Amniotic stem cell (primary cell): ENCODE data around the gene NRXN2.
"Not testable (repeated sequence)": the region's sequence is repeated elsewhere in the genome, so short reads cannot be mapped to it uniquely, and the experiment has no call there.

Experiments used
- DNase-seq: peaks from one replicate; lab custom pipeline; 2025; lab: John Stamatoyannopoulos, UW

NRXN2 gene

DNA sequence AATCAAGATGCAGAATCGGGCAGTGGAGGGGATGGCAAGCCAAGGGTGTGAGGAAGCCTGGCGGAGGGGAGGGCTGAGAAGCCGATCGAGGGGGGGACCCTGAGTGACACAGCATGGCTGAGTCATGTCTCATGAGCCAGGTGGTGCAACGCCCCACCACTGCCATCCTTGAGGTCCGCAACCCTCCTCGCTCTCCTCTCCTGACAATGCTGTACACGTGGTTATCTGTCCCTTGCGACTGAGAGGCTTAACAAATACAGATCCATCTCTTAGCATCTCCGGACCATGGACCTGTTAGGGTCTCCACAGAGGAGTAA is 117.8 kb downstream of the NRXN2 start:
- DNase-seq = no peak

- no peak for DNase-seq
Observed at GRCh38 chr11:64604458-64605243, 118.3 kb downstream of the NRXN2 start.

- no peak for DNase-seq
Observed at GRCh38 chr11:64603411-64604110, 119.4 kb downstream of the NRXN2 start.

DNA sequence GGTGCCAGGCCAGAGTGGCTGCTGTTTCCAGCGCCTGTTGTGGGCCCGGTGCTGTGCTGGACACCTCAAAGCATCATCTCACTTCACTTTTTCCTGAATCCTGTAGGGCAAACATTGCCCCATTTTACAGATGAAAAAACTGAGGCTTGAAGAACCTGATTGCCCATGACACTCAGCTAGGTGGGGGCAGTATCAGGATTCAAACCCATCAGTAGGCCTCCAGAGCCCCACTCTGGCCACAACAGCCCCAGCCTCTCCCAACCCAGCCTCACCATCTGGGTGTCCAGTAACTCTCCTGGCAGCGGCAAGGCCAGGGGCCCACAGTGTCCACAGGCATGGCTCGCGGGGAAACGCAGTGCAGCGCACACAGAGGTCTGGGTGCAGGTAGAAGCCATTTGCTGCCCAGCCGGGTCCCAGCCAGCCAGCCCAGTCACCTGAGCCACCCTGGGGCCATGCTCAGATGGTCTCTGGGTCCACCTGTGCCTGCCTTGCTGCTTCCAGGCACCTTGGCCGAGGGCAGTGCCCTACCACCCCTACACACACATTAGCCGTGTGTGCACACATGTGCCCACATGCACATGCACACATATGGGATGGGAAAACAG is 120.4 kb downstream of the NRXN2 start:
- no peak for DNase-seq

GRCh38 chr11:64601605-64602465 is 121.2 kb downstream of the NRXN2 start:
- DNase-seq = no peak

GRCh38 chr11:64600281-64600992 is 122.6 kb downstream of the NRXN2 start:
- no peak for DNase-seq

GRCh38 chr11:64599698-64600211 is 123.2 kb downstream of the NRXN2 start:
- no peak for DNase-seq

DNA sequence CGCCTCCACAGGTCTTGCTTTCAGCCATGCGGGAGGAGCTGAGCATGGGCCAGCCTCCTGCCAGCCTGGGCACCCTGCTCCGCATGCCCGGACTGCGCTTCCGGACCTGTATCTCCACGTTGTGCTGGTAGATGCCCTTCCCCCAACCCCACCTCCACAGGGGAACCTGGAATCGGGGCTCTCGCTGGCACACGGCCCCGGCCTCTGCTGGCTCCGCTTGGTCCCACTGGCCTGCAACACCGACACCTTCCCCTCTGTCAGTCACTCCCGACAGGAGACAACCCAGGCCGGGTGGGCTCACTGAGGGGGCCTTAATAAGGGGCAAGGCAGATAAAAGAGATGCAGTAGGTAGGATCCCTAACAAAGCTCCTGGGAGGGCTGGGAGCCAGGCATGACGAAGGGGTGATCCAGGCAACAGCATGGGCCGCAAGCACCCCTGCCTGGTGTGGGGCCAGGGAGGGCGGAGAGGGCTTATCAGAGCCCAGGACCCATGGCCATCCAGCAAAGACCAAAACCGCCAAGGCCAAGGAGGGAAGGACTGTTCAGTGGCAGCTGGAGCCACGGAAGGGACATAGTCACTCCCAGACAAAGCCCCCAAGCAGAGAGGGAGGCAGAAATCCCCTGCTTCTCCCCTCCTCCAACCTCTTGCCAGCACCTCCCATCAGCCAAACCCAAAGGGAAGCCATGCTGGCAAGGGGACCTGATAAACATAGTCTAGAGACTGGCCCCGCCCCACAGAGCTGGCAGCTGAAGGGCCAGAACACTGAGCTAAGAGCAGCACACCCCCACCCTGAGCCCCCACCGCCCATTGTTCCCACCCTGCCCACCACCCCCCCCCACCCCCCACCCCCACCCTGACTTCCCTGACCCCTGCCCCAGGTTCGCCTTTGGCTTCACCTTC is 124.0 kb downstream of the NRXN2 start:
- DNase-seq = no peak

GRCh38 chr11:64598106-64598796 is 124.7 kb downstream of the NRXN2 start:
- DNase-seq = no peak

DNA sequence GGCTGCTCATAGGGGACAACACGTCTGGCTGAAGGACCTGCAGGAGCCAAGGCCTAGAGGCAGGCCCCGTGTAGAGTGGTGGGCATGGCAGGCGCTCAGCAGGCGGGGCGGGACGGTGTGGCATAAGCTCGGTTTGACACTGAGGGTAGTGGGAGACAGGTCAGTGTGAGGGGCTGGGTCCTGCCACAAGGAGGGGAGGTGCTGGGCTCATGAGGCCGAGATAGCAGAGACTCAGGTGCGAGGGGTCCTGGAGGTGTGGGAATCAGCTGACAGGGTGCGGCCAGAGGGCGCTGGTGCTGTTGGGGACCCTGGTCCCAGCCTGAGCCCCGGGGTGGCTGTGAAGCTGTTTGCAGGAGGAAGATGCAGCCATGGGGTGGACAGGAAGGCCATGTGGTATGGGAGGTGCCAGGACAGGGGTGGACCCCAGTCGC is 125.3 kb downstream of the NRXN2 start:
- no peak for DNase-seq

DNA sequence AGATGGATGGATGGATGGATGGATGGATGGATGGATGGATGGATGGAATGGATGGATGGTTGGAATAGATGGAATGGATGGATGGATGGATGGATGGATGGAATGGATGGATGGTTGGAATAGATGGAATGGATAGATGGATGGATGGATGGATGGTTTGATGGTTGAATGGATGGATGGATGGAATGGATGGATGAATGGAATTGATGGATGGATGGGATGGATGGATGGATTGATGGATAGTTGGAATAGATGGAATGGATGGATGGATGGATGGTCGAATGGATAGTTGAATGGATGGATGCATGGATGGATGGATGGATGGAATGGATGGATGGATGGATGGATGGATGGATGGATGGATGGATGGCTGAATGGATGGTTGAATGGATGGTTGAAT is 127.1 kb downstream of the NRXN2 start:
- not testable (repeated sequence) for DNase-seq

DNA sequence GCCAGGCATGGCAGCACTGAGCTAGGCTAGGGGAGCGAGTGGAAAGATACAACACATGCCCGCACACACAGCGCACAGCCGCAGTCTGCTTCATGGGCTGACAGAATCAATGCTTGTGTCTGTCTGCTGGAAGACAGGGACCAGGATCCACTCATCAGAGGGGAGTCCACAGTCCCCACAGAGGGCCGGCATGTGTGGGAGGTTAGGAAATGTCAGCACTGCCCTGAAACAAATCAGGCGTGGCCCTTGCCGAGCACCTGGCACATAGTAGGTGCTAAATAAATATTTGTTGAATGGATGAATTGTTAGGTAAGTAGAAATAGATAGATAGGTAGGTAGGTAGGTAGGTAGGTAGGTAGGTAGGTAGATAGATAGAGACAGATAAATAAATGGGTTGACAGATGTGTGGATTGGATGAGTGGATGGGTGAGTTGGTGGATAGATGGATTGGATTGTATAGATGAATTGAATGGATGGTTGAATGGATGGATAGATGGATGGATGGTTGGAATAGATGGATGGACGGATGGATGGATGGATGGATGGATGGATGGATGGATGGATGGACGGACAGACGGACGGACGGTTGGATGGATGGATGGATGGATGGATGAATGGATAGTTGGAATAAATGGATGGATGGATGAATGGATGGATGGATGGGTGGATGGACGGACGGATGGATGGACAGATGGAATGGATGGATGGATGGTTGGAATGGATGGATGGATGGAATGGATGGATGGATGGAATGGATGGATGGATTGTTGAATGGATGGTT is 128.6 kb downstream of the NRXN2 start:
- no peak for DNase-seq

DNA sequence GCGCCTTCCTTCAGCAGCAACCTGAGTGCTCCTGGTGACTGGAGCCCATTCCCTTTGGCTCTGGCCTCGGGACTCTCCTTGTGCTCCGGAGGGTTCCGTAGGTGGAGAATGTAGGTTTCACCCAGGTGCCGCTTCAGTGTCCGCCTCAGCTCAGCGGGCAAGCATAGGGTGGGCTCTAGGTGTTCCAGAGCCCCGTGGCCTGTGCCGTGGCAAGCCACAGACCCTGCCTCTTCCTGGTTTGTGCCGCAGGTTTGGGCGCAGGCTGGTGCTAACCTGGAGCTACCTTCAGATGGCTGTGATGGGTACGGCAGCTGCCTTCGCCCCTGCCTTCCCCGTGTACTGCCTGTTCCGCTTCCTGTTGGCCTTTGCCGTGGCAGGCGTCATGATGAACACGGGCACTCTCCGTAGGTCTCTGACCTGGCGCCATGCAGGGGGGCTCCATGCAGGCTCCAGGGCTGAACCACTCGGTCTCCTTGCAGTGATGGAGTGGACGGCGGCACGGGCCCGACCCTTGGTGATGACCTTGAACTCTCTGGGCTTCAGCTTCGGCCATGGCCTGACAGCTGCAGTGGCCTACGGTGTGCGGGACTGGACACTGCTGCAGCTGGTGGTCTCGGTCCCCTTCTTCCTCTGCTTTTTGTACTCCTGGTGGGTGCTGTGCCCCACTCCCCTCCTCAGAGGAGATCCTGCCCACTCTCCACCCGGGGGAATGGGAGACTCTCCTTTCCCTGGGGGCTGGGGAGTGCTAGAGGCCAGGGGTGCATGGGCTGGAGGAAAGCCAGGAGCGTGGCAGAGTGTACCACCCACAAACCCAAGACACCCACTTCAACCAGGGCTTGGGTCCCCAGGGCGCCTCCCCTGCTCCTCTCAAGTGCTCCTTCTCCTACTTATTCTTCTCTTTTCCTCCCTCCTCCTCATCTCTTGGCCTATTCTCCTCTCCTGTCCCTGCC is 129.6 kb downstream of the NRXN2 start:
- DNase-seq = no peak

GRCh38 chr11:64592656-64593055 is 130.3 kb downstream of the NRXN2 start:
- no peak for DNase-seq

GRCh38 chr11:64592234-64592615 is 130.8 kb downstream of the NRXN2 start:
- DNase-seq = no peak

- DNase-seq = no peak
Observed at GRCh38 chr11:64591257-64592233, 131.5 kb downstream of the NRXN2 start.
